H9 (cell line): ENCODE data around the gene SESTD1. TPM values are rescaled to one million over a fixed set of nuclear protein-coding genes. Genes with fewer than 3 reads are reported as not detected.

Experiments used
- DNase-seq: peaks from one replicate; pipeline ENCODE4 v3.0.0-alpha.2; 2017
- H2AFZ ChIP-seq: one replicate; pipeline ENCODE4 v1.6.1; 2013; ENCODE audit warnings: mild to moderate bottlenecking, low read length, control low read depth, moderate library complexity
- H2AK5ac ChIP-seq: 2 replicates; pipeline ENCODE4 v1.6.1; 2013; ENCODE audit warnings: low read length, control low read depth, mixed read lengths; ENCODE audit not compliant: insufficient read length
- H2BK120ac ChIP-seq: one replicate; pipeline ENCODE4 v1.6.1; 2013; ENCODE audit warnings: low read depth, mild to moderate bottlenecking, low read length, control low read depth, inconsistent platforms; ENCODE audit not compliant: poor library complexity, severe bottlenecking
- H2BK12ac ChIP-seq: 2 replicates; pipeline ENCODE4 v1.6.1; 2013; ENCODE audit warnings: low read length, control low read depth, mixed read lengths, low read depth; ENCODE audit not compliant: insufficient read length
- H2BK15ac ChIP-seq: 2 replicates; pipeline ENCODE4 v1.6.1; 2013; ENCODE audit warnings: low read depth, low read length, control low read depth
- H2BK20ac ChIP-seq: one replicate; pipeline ENCODE4 v1.6.1; 2013; ENCODE audit warnings: low read depth, mild to moderate bottlenecking, low read length, control low read depth, inconsistent platforms; ENCODE audit not compliant: poor library complexity, severe bottlenecking
- H2BK5ac ChIP-seq: 2 replicates; pipeline ENCODE4 v1.6.1; 2013; ENCODE audit warnings: low read length, control low read depth, mixed read lengths; ENCODE audit not compliant: insufficient read length
- H3K14ac ChIP-seq: 2 replicates; pipeline ENCODE4 v1.6.1; 2013; ENCODE audit warnings: low read length, control low read depth; ENCODE audit not compliant: insufficient read depth
- H3K18ac ChIP-seq: 2 replicates; pipeline ENCODE4 v1.6.1; 2013; ENCODE audit warnings: low read depth, mild to moderate bottlenecking, mixed read lengths, low read length, control low read depth; ENCODE audit not compliant: insufficient read length
- H3K23ac ChIP-seq: 2 replicates; pipeline ENCODE4 v1.6.1; 2013; ENCODE audit warnings: low read length, control low read depth, mixed read lengths, low read depth; ENCODE audit not compliant: insufficient read length
- H3K23me2 ChIP-seq: 2 replicates; pipeline ENCODE4 v1.6.1; 2013; ENCODE audit warnings: low read depth, mild to moderate bottlenecking, mixed read lengths, low read length, control low read depth; ENCODE audit not compliant: insufficient read length, poor library complexity, severe bottlenecking
- H3K27ac ChIP-seq: 2 replicates; pipeline ENCODE4 v1.5.1; 2013; ENCODE audit warnings: low read length, control low read depth, mixed read lengths, low read depth; ENCODE audit not compliant: insufficient read length
- H3K27me3 ChIP-seq: 2 replicates; pipeline ENCODE4 v1.6.1; 2013; ENCODE audit warnings: low read length, control low read depth, inconsistent platforms; ENCODE audit not compliant: insufficient read depth
- H3K4ac ChIP-seq: 2 replicates; pipeline ENCODE4 v1.6.1; 2013; ENCODE audit warnings: low read depth, mild to moderate bottlenecking, control low read depth, inconsistent platforms, low read length, moderate library complexity
- H3K4me1 ChIP-seq: 2 replicates; pipeline ENCODE4 v1.6.1; 2013; ENCODE audit warnings: low read length, control low read depth, inconsistent platforms; ENCODE audit not compliant: insufficient read depth
- H3K4me2 ChIP-seq: 2 replicates; pipeline ENCODE4 v1.6.1; 2013; ENCODE audit warnings: low read length, control low read depth, mixed read lengths; ENCODE audit not compliant: insufficient read length, insufficient read depth
- H3K56ac ChIP-seq: 2 replicates; pipeline ENCODE4 v1.6.1; 2013; ENCODE audit warnings: low read depth, mild to moderate bottlenecking, mixed read lengths, low read length, control low read depth; ENCODE audit not compliant: insufficient read length
- H3K79me1 ChIP-seq: 2 replicates; pipeline ENCODE4 v1.6.1; 2013; ENCODE audit warnings: low read depth, mild to moderate bottlenecking, moderate library complexity, low read length, control low read depth, inconsistent platforms; ENCODE audit not compliant: insufficient read depth, poor library complexity, severe bottlenecking
- H3K79me2 ChIP-seq: 2 replicates; pipeline ENCODE4 v1.6.1; 2013; ENCODE audit warnings: low read length, control low read depth, inconsistent platforms; ENCODE audit not compliant: insufficient read depth
- H3K9ac ChIP-seq: 2 replicates; pipeline ENCODE4 v1.6.1; 2013; ENCODE audit warnings: low read length, control low read depth, mixed read lengths; ENCODE audit not compliant: insufficient read length; ENCODE audit errors: extremely low read depth
- H3K9me3 ChIP-seq: one replicate; pipeline ENCODE4 v1.6.1; 2013; ENCODE audit warnings: low read depth, low read length, inconsistent platforms; ENCODE audit not compliant: control insufficient read depth
- H3T11ph ChIP-seq: one replicate; pipeline ENCODE4 v1.6.1; 2013; ENCODE audit warnings: mild to moderate bottlenecking, low read length, control low read depth, inconsistent platforms
- H4K20me1 ChIP-seq: one replicate; pipeline ENCODE4 v1.6.1; 2013; ENCODE audit not compliant: control insufficient read depth, insufficient read length, insufficient read depth
- H4K5ac ChIP-seq: 2 replicates; pipeline ENCODE4 v1.6.1; 2013; ENCODE audit warnings: low read depth, mild to moderate bottlenecking, mixed read lengths, low read length, control low read depth; ENCODE audit not compliant: insufficient read length
- H4K8ac ChIP-seq: replicated peaks from 2 replicates; pipeline ENCODE4 v1.6.1; 2013; ENCODE audit warnings: low read length, control low read depth, mixed read lengths, low read depth; ENCODE audit not compliant: insufficient read length
- H4K91ac ChIP-seq: 2 replicates; pipeline ENCODE4 v1.6.1; 2013; ENCODE audit warnings: low read depth, mild to moderate bottlenecking, moderate library complexity, mixed read lengths, low read length, control low read depth; ENCODE audit not compliant: insufficient read length
- H3K27ac Mint-ChIP-seq, 3 experiments: 2 replicates in 2 of 3; 3 replicates in 1 of 3; pipeline ENCODE4 v1.8.0; 2020 to 2021; ENCODE audit warnings: mixed read lengths in 3 of 3, mild to moderate bottlenecking in 1 of 3, moderate library complexity in 1 of 3
- H3K27me3 Mint-ChIP-seq: 2 replicates; pipeline ENCODE4 v1.8.0; 2021; ENCODE audit warnings: low read depth, mild to moderate bottlenecking, moderate library complexity, mixed read lengths
- H3K36me3 Mint-ChIP-seq, 3 experiments: 2 replicates in 2 of 3; 3 replicates in 1 of 3; pipeline ENCODE4 v1.8.0; 2020 to 2021; ENCODE audit warnings: low read depth in 3 of 3, mixed read lengths in 3 of 3; ENCODE audit not compliant: insufficient read depth in 1 of 3
- H3K4me1 Mint-ChIP-seq, 2 experiments: 2 replicates each; pipeline ENCODE4 v1.8.0; 2020; ENCODE audit warnings: mixed read lengths in 2 of 2
- H3K4me3 Mint-ChIP-seq, 2 experiments: 2 replicates in 1 of 2; 3 replicates in 1 of 2; pipeline ENCODE4 v1.8.0; 2020 to 2021; ENCODE audit warnings: mild to moderate bottlenecking in 2 of 2, mixed read lengths in 2 of 2, moderate library complexity in 1 of 2
- H3K9me3 Mint-ChIP-seq, 2 experiments: 2 replicates in 1 of 2; 3 replicates in 1 of 2; pipeline ENCODE4 v1.8.0; 2020; ENCODE audit warnings: mild to moderate bottlenecking in 2 of 2, mixed read lengths in 2 of 2, moderate library complexity in 1 of 2
- WGBS: extraction: QIAGEN DNeasy Blood & Tissue Kit; methylation state at CpG from one replicate; pipeline ENCODE4 v1.1.7; 2013; ENCODE audit warnings: missing lambda C conversion rate, low lambda C conversion rate, mixed read lengths; ENCODE audit not compliant: insufficient read length; ENCODE audit errors: extremely low coverage; 5-methylcytosine and 5-hydroxymethylcytosine counted together
- total RNA-seq: library from RNA; stranded (reverse); gene quantifications from 2 replicates; pipeline ENCODE4 v1.2.1, GENCODE V29; 2021
- TF ChIP-seq, protein P1 (sequence below): fragments of 200-600 bp; sonication (generic); conservative IDR thresholded peaks from 3 replicates; pipeline ENCODE4 v1.8.0; 2021; ENCODE audit warnings: antibody characterized with exemption, mild to moderate bottlenecking

Gene SESTD1
- total RNA-seq, 1 experiment from 2014 or later: 44.4 TPM

GRCh38 chr2:179133016-179133415, 131.6 kb downstream of the SESTD1 start:
- Histone ChIP-seq H4K5ac (no peak overlapping the region), H3K4ac (no peak overlapping the region), H3K9ac (no peak overlapping the region), H4K8ac (no peak overlapping the region), H3T11ph (no peak overlapping the region), H3K27me3 (no peaks in the 10 kb centered on the region), H3K23ac (no peak overlapping the region), H4K20me1 (no peaks in the 10 kb centered on the region), H3K56ac (no peak overlapping the region), H2BK15ac (no peak overlapping the region), H3K18ac (no peak overlapping the region), H2BK5ac (no peak overlapping the region), H2BK20ac (no peak overlapping the region), H3K27ac (no peak overlapping the region), H3K9me3 (no peaks in the 10 kb centered on the region), H3K4me1 (no peaks in the 10 kb centered on the region), H3K14ac (no peak overlapping the region), H2AK5ac (no peak overlapping the region), H3K4me2 (no peak overlapping the region), H2BK120ac (no peak overlapping the region), H3K79me1 (no peaks in the 10 kb centered on the region), H3K23me2 (no peaks in the 10 kb centered on the region), H3K79me2 (no peaks in the 10 kb centered on the region), H2AFZ (no peak overlapping the region), H2BK12ac (no peak overlapping the region), H4K91ac (no peak overlapping the region)
- no peaks in the 10 kb centered on the region for H3K36me3 Mint-ChIP-seq
- TF ChIP-seq, protein P1, sequence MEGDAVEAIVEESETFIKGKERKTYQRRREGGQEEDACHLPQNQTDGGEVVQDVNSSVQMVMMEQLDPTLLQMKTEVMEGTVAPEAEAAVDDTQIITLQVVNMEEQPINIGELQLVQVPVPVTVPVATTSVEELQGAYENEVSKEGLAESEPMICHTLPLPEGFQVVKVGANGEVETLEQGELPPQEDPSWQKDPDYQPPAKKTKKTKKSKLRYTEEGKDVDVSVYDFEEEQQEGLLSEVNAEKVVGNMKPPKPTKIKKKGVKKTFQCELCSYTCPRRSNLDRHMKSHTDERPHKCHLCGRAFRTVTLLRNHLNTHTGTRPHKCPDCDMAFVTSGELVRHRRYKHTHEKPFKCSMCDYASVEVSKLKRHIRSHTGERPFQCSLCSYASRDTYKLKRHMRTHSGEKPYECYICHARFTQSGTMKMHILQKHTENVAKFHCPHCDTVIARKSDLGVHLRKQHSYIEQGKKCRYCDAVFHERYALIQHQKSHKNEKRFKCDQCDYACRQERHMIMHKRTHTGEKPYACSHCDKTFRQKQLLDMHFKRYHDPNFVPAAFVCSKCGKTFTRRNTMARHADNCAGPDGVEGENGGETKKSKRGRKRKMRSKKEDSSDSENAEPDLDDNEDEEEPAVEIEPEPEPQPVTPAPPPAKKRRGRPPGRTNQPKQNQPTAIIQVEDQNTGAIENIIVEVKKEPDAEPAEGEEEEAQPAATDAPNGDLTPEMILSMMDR: no peak
- no peak overlapping the region for H3K4me3 Mint-ChIP-seq
- WGBS: no CpG with 5 or more reads among the region's 1 CpG
- H3K4me1 Mint-ChIP-seq: no peaks in the 10 kb centered on the region
- no peak overlapping the region for H3K27ac Mint-ChIP-seq
- no peaks in the 10 kb centered on the region for H3K9me3 Mint-ChIP-seq
- H3K27me3 Mint-ChIP-seq: no peaks in the 10 kb centered on the region
- DNase-seq: no peak
